DMS 273 treated with DMSO at 0.1 percent for 48 hours (cell line): ENCODE results near the gene APRT.
"Not testable (repeated sequence)": the region's sequence is repeated elsewhere in the genome, so short reads cannot be mapped to it uniquely, and the experiment has no call there.

ENCODE experiments used
- DNase-seq: peaks from one replicate; lab custom pipeline; 2025; lab: John Stamatoyannopoulos, UW

The APRT gene

DNA sequence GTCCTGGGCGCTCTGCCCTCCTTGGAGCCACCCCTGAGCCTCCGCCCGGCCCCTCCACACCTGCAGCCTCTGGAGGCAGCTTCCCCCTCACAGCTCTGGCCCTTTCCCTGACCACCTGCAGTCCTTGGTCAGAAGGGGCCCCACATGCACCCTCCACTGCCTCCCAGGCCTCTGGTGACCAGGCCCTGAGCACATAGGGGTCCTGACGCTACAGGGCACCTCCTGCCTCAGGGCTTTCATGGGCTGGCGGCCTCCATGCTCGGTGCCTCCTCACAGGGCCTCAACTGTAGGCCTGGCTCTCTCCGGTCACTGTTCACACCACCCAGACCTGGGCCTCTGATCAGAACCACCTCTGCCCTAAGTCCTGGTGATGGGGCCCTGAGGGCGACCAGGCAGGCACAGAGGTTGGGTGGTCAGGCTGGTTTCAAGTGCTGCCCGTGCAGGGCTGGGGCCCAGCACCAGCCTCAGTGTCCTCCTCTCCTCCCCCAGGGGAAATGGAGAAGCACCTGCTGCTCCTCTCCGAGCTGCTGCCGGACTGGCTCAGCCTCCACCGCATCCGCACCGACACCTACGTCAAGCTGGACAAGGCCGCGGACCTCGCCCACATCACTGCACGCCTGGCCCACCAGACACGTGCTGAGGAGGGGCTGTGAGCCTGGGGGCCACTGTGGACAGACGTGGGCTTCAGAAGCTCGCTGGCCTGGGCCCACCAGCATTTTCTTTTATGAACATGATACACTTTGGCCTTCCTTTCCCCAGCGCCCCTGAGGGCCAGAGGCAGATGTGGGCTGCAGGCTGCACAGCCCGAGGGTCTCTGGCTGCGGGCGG lies 3.9 kb downstream of the APRT start:
- DNase-seq: no peak

DNA sequence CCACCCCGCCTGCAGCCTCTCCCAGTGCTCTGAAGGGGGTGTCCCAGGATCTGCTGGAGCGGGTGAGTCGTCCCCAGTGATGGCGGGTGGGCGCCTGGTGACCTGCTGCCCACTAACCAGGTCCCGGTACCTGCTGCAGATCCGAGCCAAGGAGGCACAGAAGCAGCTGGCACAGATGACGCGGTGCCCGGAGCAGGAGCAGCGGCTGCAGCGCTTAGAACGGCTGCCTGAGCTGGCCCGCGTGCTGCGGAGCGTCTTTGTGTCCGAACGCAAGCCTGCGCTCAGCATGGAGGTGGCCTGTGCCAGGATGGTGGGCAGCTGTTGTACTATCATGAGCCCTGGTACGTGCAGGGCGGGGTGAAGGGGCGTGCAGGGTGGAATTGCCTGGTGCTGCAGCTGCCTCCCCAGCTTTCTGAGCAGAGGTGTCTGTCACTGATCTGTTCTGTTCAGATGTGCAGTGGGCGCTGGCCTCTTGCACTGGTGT lies 4.5 kb downstream of the APRT start:
- no peak for DNase-seq

DNA sequence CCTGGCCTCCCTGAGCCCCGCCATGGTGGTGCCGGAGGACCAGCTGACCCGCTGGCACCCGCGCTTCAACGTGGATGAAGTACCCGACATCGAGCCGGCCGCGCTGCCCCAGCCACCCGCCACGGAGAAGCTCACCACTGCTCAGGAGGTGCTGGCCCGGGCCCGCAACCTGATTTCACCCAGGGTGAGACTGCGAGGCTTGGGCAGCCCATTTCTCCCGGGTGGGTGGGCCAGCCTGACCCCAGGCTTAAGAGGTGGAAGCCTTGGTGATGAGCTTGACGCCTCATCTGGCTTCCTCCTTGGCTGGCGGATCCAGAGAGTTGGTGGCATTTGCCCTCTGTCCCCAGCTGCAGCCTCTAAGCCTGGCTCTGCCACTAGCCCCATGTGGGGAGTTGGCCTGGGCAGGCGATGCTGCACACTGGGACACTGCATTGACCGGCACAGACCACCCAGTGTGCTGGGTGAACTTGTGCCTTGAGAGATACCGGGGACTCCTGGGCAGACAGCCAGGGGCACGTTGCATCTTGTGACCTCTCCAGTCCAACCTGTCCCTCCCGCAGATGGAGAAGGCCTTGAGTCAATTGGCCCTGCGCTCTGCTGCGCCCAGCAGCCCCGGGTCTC lies 5.1 kb downstream of the APRT start:
- no peak for DNase-seq

DNA sequence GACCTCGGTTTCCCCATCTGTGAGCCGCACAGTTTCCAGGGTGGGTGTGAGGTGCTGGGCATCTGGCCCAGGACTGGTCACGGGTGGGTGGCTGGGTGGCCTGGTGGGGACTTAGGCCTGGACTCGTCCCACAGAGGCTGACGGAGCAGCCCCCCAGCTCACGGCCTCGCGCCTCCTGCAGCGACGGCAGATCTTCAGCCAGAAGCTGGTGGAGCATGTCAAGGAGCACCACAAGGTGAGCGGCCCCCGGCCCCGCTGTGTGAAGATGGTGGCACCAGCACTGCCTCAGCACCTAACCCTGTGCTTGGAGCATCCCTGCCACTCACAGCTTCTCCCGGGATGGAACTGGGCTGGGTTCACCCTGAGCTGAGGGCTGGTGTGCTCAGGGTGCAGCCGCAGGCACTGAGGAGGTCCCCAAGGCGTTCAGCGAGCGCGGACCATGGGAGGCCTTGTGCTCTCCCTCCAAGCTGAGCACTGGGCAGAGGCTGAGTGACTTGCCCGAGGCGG lies 5.8 kb downstream of the APRT start:
- no peak for DNase-seq

DNA sequence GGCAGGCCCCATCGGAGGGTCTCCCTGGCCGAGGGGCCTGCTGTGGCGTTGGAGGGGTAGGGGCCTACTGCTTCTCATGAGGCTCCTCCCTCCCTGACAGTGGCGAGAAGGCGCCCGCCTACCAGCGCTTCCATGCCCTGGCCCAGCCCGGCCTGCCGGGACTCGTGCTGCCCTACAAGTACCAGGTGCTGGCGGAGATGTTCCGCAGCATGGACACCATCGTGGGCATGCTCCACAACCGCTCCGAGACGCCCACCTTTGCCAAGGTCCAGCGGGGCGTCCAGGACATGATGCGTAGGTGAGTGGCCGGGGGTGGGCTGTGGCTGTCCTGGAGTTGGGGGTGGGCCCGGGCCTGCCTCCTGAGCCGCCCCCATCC lies 6.4 kb downstream of the APRT start:
- DNase-seq: no peak

DNA sequence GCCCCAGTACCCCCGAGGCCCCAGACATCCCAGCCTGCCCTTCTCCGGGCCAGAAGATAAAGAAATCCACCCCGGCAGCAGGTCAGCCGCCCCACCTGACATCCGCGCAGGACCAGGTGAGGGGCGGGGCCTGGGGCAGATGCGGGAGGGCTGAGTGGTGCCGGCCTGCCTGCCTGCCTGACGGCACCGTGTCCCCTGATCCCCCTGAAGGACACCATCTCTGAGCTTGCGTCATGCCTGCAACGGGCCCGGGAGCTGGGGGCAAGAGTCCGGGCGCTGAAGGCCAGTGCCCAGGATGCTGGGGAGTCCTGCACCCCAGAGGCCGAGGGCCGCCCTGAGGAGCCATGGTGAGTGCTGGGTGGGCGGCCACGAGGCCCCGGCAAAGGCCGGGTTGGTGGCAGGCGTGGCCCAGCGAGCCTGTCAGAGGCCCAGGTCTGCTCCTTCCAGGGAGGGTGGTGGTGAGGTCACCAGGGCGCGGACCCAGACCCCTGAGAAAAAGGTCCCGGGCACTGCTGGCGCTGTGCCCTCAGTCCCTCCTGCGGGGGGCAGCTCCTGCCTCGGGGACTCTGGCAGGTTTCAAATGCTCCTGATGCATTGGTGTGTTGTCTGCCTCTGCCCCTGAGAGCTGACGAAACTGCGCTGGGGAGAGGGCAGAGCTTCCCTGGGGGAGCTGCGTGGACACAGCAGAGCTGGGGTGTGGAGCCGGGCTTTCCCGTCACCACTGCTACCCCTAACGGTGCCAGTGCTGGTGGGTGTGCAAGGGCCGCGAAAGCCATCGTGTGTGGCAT lies 7.0 kb downstream of the APRT start:
- DNase-seq: no peak

DNA sequence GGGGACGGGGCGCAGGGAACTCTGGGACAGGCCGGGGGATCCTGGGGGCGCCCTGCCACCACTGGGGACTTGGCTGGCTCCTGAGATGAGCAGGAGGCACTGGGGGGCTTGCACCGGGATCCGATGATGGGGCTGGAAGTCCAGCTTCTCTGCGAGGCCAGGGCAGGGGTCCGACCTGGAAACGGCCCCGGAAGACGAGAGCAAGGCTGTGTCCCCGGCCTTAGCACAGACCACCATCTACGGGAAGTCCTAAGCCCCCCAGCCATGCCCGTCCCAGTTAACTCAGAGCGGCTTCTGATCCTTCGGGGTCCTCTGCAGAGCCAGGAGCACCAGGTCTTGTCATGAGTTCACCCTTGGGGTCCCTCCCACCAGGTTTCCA lies 7.6 kb downstream of the APRT start:
- DNase-seq: no peak

DNA sequence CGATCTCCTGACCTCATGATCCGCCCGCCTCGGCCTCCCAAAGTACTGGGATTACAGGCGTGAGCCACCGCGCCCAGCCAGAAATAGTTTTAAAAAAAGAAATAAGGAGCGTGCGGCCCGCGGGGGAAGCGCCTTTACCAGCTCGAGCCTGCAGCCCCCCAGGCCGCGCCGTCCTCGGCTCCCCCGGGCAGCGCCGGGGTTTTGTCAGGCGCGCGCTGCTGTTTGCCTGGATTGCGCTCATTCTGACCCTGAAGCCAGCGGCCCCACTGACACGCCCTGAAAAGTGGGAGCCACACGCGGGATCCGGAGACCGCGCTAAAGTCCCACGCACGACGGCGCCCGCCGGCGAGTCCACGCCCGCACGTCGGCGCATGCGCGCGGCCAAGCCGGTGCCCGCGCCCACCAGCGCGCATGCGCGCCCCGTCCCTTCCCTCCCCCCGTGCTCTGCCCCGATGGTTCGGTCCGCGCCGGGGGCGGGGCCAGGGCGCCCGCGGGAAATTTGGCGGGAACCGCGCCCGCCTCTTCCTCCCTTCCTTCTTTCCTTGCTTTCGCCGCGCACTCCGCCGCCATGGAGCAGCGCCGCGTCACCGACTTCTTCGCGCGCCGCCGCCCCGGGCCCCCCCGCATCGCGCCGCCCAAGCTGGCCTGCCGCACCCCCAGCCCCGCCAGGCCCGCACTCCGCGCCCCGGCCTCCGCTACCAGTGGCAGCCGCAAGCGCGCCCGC lies 8.3 kb downstream of the APRT start, which contains the start of gene CDT1:
Gene CDT1 (plus strand): TSS at position 526 of the 724 bp plus-strand sequence. CDS start 43 bp downstream, at position 569.
- no peak for DNase-seq

DNA sequence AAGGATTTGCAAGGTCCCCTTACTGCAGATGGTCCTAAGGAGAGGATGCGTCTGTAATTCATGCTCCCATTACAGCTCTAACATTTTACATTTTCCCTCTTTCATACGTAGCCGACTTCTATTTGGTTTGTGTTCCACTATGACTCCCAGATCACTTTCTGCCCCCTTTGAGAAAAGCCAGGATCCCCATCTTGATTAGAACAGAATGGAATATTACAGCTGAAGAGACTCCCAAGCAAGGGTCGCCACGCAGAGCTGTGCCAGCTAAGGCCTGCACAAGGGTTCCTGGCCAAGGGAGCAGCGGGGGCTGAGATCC lies 11.5 kb downstream of the APRT start:
- DNase-seq: no peak

DNA sequence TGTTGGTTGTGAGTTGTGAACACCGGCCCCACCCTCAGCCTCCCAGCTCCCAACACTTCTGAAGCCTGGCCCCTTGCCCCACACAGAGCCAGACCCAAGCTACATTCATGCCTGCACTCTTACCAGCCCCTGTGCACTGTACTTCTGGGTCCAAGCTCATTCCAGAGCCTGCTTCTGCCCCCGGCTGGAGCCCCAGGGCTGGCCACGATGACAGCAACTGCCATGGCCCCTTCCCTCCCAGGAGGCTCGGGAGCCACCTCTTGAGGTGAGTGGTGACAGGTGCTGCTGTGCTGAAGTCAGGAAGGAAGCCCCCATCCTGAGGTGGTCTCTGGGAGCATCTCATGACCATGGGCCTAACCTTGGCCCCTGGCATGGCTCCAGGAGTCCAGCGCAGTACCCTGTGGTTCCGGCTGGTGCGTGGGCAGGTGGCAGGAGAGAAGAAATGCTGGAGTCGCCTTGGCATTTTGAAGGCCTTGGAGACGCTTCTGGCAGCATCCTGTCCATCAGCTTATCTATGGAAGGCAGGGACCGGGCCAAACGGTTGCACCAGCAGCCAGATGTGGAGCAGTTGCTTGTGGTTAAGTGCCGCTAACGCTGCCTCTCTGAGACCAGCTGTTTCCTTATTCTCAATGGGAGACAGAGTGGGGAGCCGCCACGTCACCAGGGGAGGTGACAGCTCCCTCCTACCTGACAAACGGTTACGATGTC lies 12.0 kb downstream of the APRT start:
- DNase-seq: no peak

DNA sequence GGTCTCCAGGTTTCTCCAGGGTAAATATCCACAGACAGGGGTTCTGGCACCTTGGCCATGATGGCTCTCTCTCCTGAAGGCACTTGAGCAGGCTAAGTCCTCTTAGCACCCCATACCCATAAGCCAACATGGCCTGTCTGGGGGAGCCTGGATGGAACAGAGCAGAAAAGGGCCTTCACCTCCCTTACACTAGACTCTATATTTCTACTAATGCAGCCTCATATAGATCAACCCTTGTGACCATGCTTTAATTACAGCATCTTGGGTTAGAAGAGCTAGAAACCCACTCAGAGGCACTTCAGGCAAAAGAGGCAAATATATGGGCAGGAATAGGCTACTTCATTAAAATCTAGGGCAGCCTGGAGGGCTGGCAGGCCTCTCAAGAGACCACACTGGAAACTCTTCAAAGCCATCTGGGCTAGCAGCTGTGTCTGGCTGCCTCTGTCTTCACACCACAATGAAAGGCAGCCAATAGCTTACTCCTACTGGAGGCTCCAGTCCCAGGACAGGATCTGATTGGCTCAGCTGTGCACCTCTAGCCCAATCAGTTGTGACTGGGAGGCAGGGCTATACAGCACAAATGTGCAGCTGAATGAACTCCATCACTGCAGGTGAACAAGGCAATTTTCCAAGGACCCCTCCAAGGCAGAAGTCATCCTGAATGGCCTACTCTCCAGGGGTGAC lies 12.8 kb downstream of the APRT start:
- peak; percentile 90 for DNase-seq

DNA sequence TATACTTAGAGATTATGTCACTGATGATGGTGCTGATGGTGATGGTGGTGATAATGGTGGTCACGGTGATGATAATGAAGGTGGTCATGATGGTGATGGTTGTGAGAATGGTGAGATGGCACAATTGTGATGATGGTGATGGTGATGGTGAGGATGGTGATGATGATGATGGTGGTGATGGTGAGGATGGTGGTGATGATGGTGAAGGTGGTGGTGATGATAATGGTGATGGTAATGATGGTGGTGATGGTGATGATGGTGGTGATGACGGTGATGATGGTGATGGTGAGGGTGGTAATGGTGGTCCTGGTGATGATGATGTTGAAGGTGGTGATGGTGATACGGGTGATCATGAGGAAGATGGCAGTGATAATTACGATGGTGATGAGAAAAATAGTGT lies 13.7 kb downstream of the APRT start:
- DNase-seq: no peak

DNA sequence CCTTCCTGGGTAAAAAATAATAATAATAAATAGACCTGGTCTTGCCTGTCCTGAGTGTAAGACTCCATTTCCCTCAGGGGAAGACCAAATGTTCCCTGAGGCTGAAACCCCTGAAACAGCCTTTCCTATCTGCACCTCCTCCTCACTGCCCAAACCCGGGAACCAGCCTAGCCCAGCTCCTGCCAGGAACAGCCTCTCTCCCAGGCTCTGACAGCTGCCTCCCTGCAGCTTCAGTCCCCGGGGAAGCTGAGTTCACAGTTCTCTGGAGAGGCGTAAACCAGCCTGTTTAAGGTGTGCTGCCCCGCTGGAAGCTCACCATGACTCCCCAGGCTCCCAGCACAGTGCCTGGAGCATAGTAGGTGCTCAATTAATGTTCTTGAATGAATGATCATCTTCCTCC lies 15.4 kb downstream of the APRT start:
- no peak for DNase-seq

DNA sequence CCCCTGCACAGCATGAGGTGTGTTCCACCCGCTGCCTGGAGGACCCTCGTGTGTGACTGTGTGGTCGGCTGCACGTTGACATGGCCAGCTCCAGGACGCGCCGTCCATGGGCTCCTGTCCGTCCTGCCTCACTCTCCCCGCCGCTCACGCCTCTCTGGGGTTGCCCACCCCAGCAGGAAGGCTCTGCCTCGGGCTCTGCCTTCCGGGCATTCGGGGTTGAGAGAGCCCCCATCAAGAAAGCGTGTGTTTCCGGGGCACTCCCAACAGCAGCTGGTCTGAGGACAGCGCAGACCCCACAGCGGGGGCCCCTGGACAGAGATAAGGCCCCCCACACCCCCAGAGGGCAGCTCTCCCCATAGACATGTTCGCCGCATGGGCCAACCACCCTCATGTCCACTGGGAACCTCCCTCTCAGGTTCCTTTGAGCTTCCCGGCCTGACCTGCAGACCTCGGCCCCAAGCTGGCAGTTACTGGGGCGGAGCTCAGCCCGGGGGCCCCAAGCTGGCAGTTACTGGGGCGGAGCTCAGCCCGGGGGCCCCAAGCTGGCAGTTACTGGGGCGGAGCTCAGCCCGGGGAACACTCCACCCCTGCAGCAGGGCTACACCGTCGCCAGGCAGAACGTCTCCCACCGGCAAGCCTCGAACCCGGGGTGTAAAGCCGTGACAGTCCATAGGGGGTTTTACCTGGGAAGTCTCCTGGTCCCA lies 18.3 kb downstream of the APRT start:
- no peak for DNase-seq

DNA sequence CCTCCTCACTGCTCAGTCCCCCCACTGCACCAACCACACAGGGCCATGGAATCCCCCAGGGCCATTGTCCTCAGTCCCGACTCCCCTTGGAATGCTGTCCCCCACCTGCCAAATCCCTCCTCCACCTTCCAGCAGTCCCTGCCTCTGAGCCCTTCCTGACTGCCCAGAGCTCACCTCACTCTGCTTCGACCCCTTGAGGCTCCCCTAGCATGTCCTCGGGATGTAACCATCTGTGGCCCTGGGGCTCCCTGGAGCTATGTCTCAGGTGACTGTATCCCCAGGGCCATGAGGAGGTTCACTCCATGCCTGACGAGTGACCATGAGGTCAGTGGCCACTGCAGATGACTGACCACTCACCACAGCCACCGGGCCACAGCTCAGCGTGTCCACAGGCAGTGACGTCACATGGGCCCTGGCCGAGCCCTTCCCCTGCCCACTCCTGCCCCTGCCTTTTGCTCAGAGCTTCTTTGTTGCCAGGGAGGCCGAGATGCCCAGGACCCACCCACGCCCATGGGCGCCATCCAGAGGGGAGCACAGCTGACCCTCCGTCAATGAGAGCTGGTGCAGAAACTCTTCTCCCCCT lies 19.0 kb downstream of the APRT start:
- no peak for DNase-seq

DNA sequence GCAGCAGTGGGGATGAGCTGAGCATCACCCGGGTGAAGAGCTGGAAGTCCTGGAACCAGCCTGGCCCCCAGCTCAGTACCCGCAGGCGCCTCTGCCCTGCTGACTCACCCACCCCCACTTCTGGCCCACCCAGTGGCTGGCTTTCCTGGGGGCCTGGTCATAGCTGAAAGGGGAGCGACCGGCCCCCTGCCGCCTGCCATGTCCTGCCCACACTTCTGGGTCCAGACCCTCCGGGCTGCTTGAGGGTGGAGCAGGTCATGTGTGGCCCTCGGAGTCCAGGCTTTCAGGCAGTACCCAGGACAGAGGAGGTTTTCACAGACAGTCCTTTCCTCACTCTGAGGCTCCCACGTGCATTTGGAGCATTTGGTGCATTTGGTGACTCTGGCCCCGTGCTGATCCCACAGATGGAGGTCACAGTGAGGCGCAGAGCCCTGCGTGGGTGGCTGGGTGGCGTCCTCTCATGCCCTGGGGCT lies 19.6 kb downstream of the APRT start:
- no peak for DNase-seq

DNA sequence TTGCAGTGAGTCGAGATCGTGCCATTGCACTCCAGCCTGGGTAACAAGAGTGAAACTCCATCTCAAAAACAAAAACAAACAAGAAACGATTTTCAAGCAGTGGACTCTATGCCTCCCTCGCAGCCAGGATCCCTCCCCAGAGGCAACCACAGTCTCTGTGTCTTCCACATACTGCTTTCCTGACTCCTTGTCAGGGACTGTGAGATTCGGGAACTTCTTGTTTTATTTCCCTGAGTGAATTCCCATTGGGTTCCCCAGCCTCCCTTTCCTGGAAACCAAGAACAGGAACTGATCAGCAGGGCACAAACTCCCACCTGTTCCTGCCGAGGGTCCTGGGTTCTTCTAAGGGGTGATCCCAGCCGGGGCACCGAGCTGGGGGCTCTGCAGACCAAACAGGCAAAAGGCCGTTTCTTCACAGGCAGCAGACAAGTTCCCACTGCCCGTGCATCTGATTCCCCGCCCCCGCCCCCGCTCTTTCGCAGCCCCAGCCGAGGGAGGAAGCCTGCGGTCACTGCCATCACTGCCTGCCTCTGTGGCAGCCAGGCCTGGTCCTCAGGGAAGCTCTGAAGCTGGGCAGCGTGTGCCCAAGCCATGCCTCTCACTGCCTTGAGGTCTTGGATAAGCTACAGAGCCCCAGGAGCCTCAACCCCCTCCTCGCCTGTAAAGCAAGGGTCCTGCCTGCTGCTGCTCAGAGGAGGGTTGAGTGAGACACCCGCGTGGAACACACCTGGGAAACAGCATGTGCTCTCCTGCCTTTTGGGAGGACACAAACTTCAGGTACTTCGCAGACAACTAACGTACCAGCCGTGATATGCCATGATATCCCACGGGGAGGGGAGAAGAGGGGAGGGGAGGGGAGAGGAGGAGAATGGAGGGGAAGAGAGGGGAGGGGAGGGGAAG lies 21.2 kb downstream of the APRT start:
- DNase-seq: no peak

DNA sequence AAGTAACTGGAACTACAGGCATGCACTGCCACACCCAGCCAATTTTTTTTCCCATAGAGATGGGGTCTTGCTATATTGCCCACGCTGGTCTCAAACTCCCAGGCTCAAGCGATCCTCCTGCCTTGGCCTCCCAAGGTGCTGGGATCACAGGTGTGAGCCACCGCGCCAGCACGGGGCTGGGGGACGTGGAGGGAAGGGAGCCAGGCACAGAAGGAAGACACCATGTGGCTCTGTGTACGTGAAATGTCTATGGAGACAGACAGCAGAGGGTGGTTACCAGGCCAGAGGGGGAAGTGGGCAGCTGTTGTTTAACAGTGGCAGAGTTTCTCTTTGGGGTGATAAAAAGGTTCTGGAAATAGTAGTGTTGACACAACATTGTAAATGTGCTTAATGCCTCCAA lies 22.1 kb downstream of the APRT start:
- DNase-seq: no peak

DNA sequence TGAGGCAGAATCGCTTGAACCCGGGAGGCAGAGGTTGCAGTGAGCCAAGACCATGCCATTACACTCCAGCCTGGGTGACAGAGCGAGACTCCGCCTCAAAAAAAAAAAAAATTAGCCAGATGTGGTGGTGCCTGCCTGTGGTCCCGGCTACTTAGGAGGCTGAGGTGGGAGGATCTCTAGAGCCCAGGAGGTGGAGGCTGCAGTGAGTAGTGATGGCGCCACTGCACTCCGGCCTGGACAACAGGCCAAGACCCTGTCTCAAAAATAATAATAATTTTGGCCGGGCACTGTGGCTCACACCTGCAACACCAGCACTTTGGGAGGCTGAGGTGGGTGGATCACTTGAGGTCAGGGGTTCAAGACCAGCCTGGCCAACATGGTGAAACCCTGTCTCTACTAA lies 23.0 kb downstream of the APRT start:
- DNase-seq: not testable (repeated sequence)
